HEK293 (cell line): ENCODE measurements around the gene ZNF350.

Source experiments
- ATF2 ChIP-seq: fragments of 450-650 bp; formaldehyde crosslinking; IDR thresholded peaks from 2 replicates; pipeline ENCODE4 v1.5.1; 2016; ENCODE audit warnings: missing biosample characterization, missing genetic modification characterization, low read depth
- GLIS2 ChIP-seq: fragments of 450-650 bp; formaldehyde crosslinking; IDR thresholded peaks from 2 replicates; pipeline ENCODE4 v1.5.1; 2016; ENCODE audit warnings: missing biosample characterization, missing genetic modification characterization
- KLF16 ChIP-seq: fragments of 450-650 bp; formaldehyde crosslinking; IDR thresholded peaks from 2 replicates; pipeline ENCODE4 v1.5.1; 2017; ENCODE audit warnings: missing biosample characterization, missing genetic modification characterization
- KLF8 ChIP-seq: fragments of 450-650 bp; formaldehyde crosslinking; IDR thresholded peaks from 2 replicates; pipeline ENCODE4 v1.5.1; 2016; ENCODE audit warnings: missing biosample characterization, missing genetic modification characterization
- MYNN ChIP-seq: fragments of 450-650 bp; formaldehyde crosslinking; IDR thresholded peaks from 2 replicates; pipeline ENCODE4 v1.5.1; 2016; ENCODE audit warnings: missing biosample characterization, missing genetic modification characterization, borderline replicate concordance
- PRDM1 ChIP-seq: fragments of 450-650 bp; formaldehyde crosslinking; IDR thresholded peaks from 2 replicates; pipeline ENCODE4; 2016; ENCODE audit warnings: missing biosample characterization, missing genetic modification characterization
- SCRT1 ChIP-seq: fragments of 450-650 bp; formaldehyde crosslinking; IDR thresholded peaks from 2 replicates; pipeline ENCODE4 v1.5.1; 2016; ENCODE audit warnings: missing biosample characterization, missing genetic modification characterization, borderline replicate concordance
- TCF7L2 ChIP-seq: IDR thresholded peaks from 2 replicates; pipeline ENCODE4 v1.6.1; 2011; ENCODE audit warnings: low read depth, mild to moderate bottlenecking, inconsistent platforms, low read length, moderate library complexity, borderline replicate concordance
- YY2 ChIP-seq: fragments of 450-650 bp; formaldehyde crosslinking; IDR thresholded peaks from 2 replicates; pipeline ENCODE4 v1.5.1; 2016; ENCODE audit warnings: missing biosample characterization, missing genetic modification characterization
- ZBTB11 ChIP-seq: fragments of 450-650 bp; formaldehyde crosslinking; conservative IDR thresholded peaks from 2 replicates; pipeline ENCODE4 v1.5.1; 2016; ENCODE audit warnings: low read depth, missing biosample characterization, missing genetic modification characterization
- ZFHX2 ChIP-seq: fragments of 450-650 bp; formaldehyde crosslinking; conservative IDR thresholded peaks from 2 replicates; pipeline ENCODE4 v1.5.1; 2016; ENCODE audit warnings: missing biosample characterization, missing genetic modification characterization
- ZNF132 ChIP-seq: fragments of 450-650 bp; formaldehyde crosslinking; IDR thresholded peaks from 2 replicates; pipeline ENCODE4 v1.5.1; 2017; ENCODE audit warnings: missing biosample characterization, missing genetic modification characterization, borderline replicate concordance
- ZNF148 ChIP-seq: fragments of 450-650 bp; formaldehyde crosslinking; IDR thresholded peaks from 2 replicates; pipeline ENCODE4 v1.5.0; 2017; ENCODE audit warnings: missing biosample characterization, missing genetic modification characterization, borderline replicate concordance
- ZNF157 ChIP-seq: fragments of 450-650 bp; formaldehyde crosslinking; IDR thresholded peaks from 2 replicates; pipeline ENCODE4 v1.5.1; 2016; ENCODE audit warnings: missing biosample characterization, missing genetic modification characterization
- ZNF214 ChIP-seq: fragments of 450-650 bp; formaldehyde crosslinking; IDR thresholded peaks from 2 replicates; pipeline ENCODE4 v1.5.1; 2017; ENCODE audit warnings: missing biosample characterization, mild to moderate bottlenecking, missing genetic modification characterization, borderline replicate concordance
- ZNF24 ChIP-seq: fragments of 450-650 bp; formaldehyde crosslinking; IDR thresholded peaks from 2 replicates; pipeline ENCODE4 v1.5.1; 2016; ENCODE audit warnings: missing biosample characterization, missing genetic modification characterization
- ZNF248 ChIP-seq: fragments of 450-650 bp; formaldehyde crosslinking; IDR thresholded peaks from 2 replicates; pipeline ENCODE4 v1.5.1; 2017; ENCODE audit warnings: missing biosample characterization, missing genetic modification characterization
- ZNF266 ChIP-seq: fragments of 450-650 bp; formaldehyde crosslinking; IDR thresholded peaks from 2 replicates; pipeline ENCODE4 v1.5.1; 2016; ENCODE audit warnings: missing biosample characterization, missing genetic modification characterization, low read depth
- ZNF341 ChIP-seq: fragments of 450-650 bp; formaldehyde crosslinking; IDR thresholded peaks from 2 replicates; pipeline ENCODE4; 2016; ENCODE audit warnings: low read depth, missing biosample characterization, missing genetic modification characterization
- ZNF37A ChIP-seq: fragments of 450-650 bp; IDR thresholded peaks from 2 replicates; pipeline ENCODE4 v1.5.1; 2018; ENCODE audit warnings: missing biosample characterization, missing genetic modification characterization
- ZNF416 ChIP-seq: fragments of 450-650 bp; formaldehyde crosslinking; IDR thresholded peaks from 2 replicates; pipeline ENCODE4 v1.5.1; 2016; ENCODE audit warnings: missing biosample characterization, missing genetic modification characterization
- ZNF48 ChIP-seq: fragments of 450-650 bp; formaldehyde crosslinking; IDR thresholded peaks from 2 replicates; pipeline ENCODE4 v1.5.1; 2016; ENCODE audit warnings: missing biosample characterization, missing genetic modification characterization
- ZNF488 ChIP-seq: fragments of 450-650 bp; formaldehyde crosslinking; IDR thresholded peaks from 2 replicates; pipeline ENCODE4 v1.5.1; 2016; ENCODE audit warnings: missing biosample characterization, missing genetic modification characterization
- ZNF571 ChIP-seq: fragments of 450-650 bp; formaldehyde crosslinking; IDR thresholded peaks from 2 replicates; pipeline ENCODE4 v1.5.0; 2017; ENCODE audit warnings: missing biosample characterization, missing genetic modification characterization
- ZNF580 ChIP-seq: fragments of 450-650 bp; formaldehyde crosslinking; IDR thresholded peaks from 2 replicates; pipeline ENCODE4 v1.5.1; 2016; ENCODE audit warnings: missing biosample characterization, missing genetic modification characterization
- ZNF596 ChIP-seq: fragments of 450-650 bp; IDR thresholded peaks from 2 replicates; pipeline ENCODE4 v1.5.0; 2018; ENCODE audit warnings: missing biosample characterization, mild to moderate bottlenecking, missing genetic modification characterization, moderate library complexity
- ZNF626 ChIP-seq: fragments of 450-650 bp; sonication (Bioruptor Pico); formaldehyde crosslinking; IDR thresholded peaks from 2 replicates; pipeline ENCODE4 v1.5.1; 2018; ENCODE audit warnings: missing biosample characterization, missing genetic modification characterization, inconsistent platforms
- ZNF658 ChIP-seq: fragments of 450-650 bp; formaldehyde crosslinking; IDR thresholded peaks from 2 replicates; pipeline ENCODE4; 2016; ENCODE audit warnings: missing biosample characterization, missing genetic modification characterization
- ZNF670 ChIP-seq: fragments of 450-650 bp; formaldehyde crosslinking; IDR thresholded peaks from 2 replicates; pipeline ENCODE4 v1.5.1; 2016; ENCODE audit warnings: missing biosample characterization, missing genetic modification characterization, low read depth
- ZNF701 ChIP-seq: fragments of 450-650 bp; formaldehyde crosslinking; IDR thresholded peaks from 2 replicates; pipeline ENCODE4 v1.5.1; 2016; ENCODE audit warnings: missing biosample characterization, missing genetic modification characterization
- ZSCAN4 ChIP-seq: fragments of 450-650 bp; formaldehyde crosslinking; IDR thresholded peaks from 2 replicates; pipeline ENCODE4 v1.5.1; 2017; ENCODE audit warnings: missing biosample characterization, missing genetic modification characterization

The ZNF350 gene

GRCh38 chr19:52028027-52028779 lies 41.6 kb upstream of the ZNF350 start, which contains the start of gene ZNF614 (continued):
- TF ChIP-seq ATF2 (tag by site-specific recombination), result 0 out of 2 replicates have a peak, but pooled peaks have one; percentile 10
- no peak for TF ChIP-seq ZNF580 (tag by site-specific recombination)
- 0 out of 2 replicates have a peak, but pooled peaks have one; percentile 14 for TF ChIP-seq ZNF24 (tag by site-specific recombination)
- no peak for TF ChIP-seq ZNF37A
- TF ChIP-seq ZNF670 (tag by site-specific recombination), result no peak
- TF ChIP-seq ZNF658 (tag by site-specific recombination), result no peak
- no peak for TF ChIP-seq ZSCAN4 (tag by site-specific recombination)
- no peak for TF ChIP-seq ZNF341 (tag by site-specific recombination)
- no peak for TF ChIP-seq ZNF48 (tag by site-specific recombination)
- no peak for TF ChIP-seq ZNF626 (tag by site-specific recombination)
- no peak for TF ChIP-seq ZNF248 (tag by site-specific recombination)
- TF ChIP-seq PRDM1 (tag by site-specific recombination), result no peak
- no peak for TF ChIP-seq ZNF132 (tag by site-specific recombination)
- no peak for TF ChIP-seq MYNN (tag by site-specific recombination)
- TF ChIP-seq ZFHX2, result no peak
- TF ChIP-seq TCF7L2, result peak; percentile 83; the same call in 1 of the 2 replicates
- TF ChIP-seq KLF8, result peak; percentile 52; the same call in 1 of the 2 replicates
- no peak for TF ChIP-seq ZNF571 (tag by site-specific recombination)
- no peak for TF ChIP-seq ZNF596
- TF ChIP-seq ZNF157 (tag by site-specific recombination), result no peak
- peak; percentile 100 for TF ChIP-seq YY2 (tag by site-specific recombination)
- no peak for TF ChIP-seq ZNF148 (tag by site-specific recombination)
- TF ChIP-seq SCRT1 (tag by site-specific recombination), result no peak
- peak; percentile 14; the same call in 1 of the 2 replicates for TF ChIP-seq ZBTB11
- no peak for TF ChIP-seq KLF16
- no peak for TF ChIP-seq ZNF488 (tag by site-specific recombination)
- TF ChIP-seq ZNF214 (tag by site-specific recombination), result no peak
- no peak for TF ChIP-seq ZNF701 (tag by site-specific recombination)
- no peak for TF ChIP-seq ZNF266 (tag by site-specific recombination)
- TF ChIP-seq GLIS2 (tag by site-specific recombination), result no peak
- TF ChIP-seq ZNF416 (tag by site-specific recombination), result no peak
